Measurements from ENCODE around the gene BMPR1A. TPM values are rescaled to one million over a fixed set of nuclear protein-coding genes. Genes with fewer than 3 reads are reported as not detected.

BMPR1A gene
- total and polyA plus RNA-seq, 10 of the 15 experiments (the other 5 are each of a cell fraction or from before 2014, with no cell fraction given) = 2.3 to 22.7 (median 13.1) TPM

DNA sequence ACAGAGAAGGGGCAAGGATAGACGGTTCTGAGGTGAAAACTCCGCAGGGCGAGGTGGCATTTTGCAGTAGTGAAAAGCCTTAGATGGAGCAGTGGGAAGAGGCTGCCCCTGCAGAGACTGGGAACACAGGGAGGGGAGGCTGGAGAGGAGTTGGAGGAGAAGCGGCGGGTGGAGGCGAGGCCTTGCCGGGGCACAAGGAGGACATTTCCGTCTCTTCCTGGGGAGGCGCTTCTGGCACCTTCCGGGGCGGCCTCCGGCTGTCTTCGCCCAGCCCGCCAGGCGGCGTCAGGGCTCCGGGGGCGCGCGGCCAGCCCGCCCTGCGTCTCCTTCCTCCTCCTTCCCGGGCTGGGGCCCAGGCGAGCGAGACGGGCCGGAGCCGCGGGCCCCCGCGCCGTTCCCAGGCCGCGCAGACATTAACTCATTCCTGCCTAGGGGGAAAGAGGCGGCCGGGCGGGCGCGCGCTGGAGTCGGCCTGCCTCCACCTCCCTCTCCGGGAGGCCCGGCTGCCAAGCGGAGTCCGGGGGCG lies 45.4 kb upstream of the BMPR1A start (continued):
- no peak for TF ChIP-seq MEF2A (IDR thresholded peaks at IDR 0.05; ENCODE audit: insufficient read depth, low read depth, low read length)
- peak; percentile 74 for TF ChIP-seq TCF3 (IDR thresholded peaks at IDR 0.05; ENCODE audit: borderline replicate concordance, insufficient read depth, low read depth, low read length)
- peak; percentile 31 to 57; a peak in 3 of 4 replicates for TF ChIP-seq BHLHE40 (IDR thresholded peaks at IDR 0.05; ENCODE audit: borderline replicate concordance in 1 of 2, low read depth in 2 of 2, low read length in 1 of 2)
- no peak for TF ChIP-seq SUZ12 (IDR thresholded peaks at IDR 0.05; ENCODE audit: unreplicated experiment)
- TF ChIP-seq BACH1 (IDR thresholded peaks at IDR 0.05; ENCODE audit: borderline replicate concordance) = peak; percentile 58
- TF ChIP-seq FOXM1 (IDR thresholded peaks at IDR 0.05; ENCODE audit: low read depth, low read length) = 0 out of 2 replicates have a peak, but pooled peaks have one; percentile 33
- 0 out of 2 replicates have a peak, but pooled peaks have one; percentile 31 for TF ChIP-seq REST (IDR thresholded peaks at IDR 0.05; ENCODE audit: low read depth, low read length)
- no peak; the same call in 1 of the 2 replicates for TF ChIP-seq CBX5 (IDR thresholded peaks at IDR 0.05; ENCODE audit: low read depth)
- TF ChIP-seq, protein P1, sequence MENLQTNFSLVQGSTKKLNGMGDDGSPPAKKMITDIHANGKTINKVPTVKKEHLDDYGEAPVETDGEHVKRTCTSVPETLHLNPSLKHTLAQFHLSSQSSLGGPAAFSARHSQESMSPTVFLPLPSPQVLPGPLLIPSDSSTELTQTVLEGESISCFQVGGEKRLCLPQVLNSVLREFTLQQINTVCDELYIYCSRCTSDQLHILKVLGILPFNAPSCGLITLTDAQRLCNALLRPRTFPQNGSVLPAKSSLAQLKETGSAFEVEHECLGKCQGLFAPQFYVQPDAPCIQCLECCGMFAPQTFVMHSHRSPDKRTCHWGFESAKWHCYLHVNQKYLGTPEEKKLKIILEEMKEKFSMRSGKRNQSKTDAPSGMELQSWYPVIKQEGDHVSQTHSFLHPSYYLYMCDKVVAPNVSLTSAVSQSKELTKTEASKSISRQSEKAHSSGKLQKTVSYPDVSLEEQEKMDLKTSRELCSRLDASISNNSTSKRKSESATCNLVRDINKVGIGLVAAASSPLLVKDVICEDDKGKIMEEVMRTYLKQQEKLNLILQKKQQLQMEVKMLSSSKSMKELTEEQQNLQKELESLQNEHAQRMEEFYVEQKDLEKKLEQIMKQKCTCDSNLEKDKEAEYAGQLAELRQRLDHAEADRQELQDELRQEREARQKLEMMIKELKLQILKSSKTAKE (IDR thresholded peaks at IDR 0.05; ENCODE audit: low read depth, poor library complexity, severe bottlenecking) = no peak
- TF ChIP-seq LARP7 (IDR thresholded peaks at IDR 0.05) = 0 out of 2 replicates have a peak, but pooled peaks have one; percentile 81
- TF ChIP-seq RELA (IDR thresholded peaks at IDR 0.05; ENCODE audit: borderline replicate concordance, partially characterized antibody) = no peak
- TF ChIP-seq POLR2A (IDR thresholded peaks at IDR 0.05; ENCODE audit: low read depth, low read length) = peak; percentile 81
- TF ChIP-seq RELB (IDR thresholded peaks at IDR 0.05; ENCODE audit: low read depth) = 0 out of 2 replicates have a peak, but pooled peaks have one; percentile 46
- no peak for TF ChIP-seq MYC (IDR thresholded peaks at IDR 0.05; ENCODE audit: insufficient read depth, insufficient read length, insufficient replicate concordance, low read length, severe bottlenecking)
- peak; percentile 55 for TF ChIP-seq EED (IDR thresholded peaks at IDR 0.05; ENCODE audit: low read depth)
- peak; percentile 77 for TF ChIP-seq RAD21 (IDR thresholded peaks at IDR 0.05; ENCODE audit: insufficient read depth, low read depth, low read length)
- no peak for TF ChIP-seq USF2 (IDR thresholded peaks at IDR 0.05; ENCODE audit: borderline replicate concordance, low read depth, low read length)
- no peak for TF ChIP-seq NFYB (IDR thresholded peaks at IDR 0.05; ENCODE audit: insufficient read depth, low read depth, low read length)
- TF ChIP-seq RUNX3 (IDR thresholded peaks at IDR 0.05; ENCODE audit: low read length) = peak; percentile 25; the same call in 1 of the 2 replicates
- TF ChIP-seq ZNF24 (IDR thresholded peaks at IDR 0.05) = 0 out of 2 replicates have a peak, but pooled peaks have one; percentile 49
- TF ChIP-seq CEBPB (IDR thresholded peaks at IDR 0.05; ENCODE audit: borderline replicate concordance in 1 of 2, low read depth in 2 of 2, low read length in 2 of 2) = no peak
- TF ChIP-seq CREB1 (IDR thresholded peaks at IDR 0.05; ENCODE audit: low read depth) = peak; percentile 61

Data from GM12878 (cell line).